Ammon's horn (tissue), 1 donor: Measurements from ENCODE around the gene CREB1.

ENCODE experiments used
- DNase-seq: peaks from one replicate; pipeline ENCODE4 v3.0.0-alpha.2; 2016; ENCODE audit warnings: low spot score

The CREB1 gene

GRCh38 chr2:207541933-207542332 is 12.2 kb downstream of the CREB1 start:
- DNase-seq = no peak

- DNase-seq = no peak
Observed at GRCh38 chr2:207543272-207543671, 13.5 kb downstream of the CREB1 start.

- DNase-seq = no peak
Observed at GRCh38 chr2:207546822-207547221, 17.1 kb downstream of the CREB1 start.

GRCh38 chr2:207549145-207549544 is 19.4 kb downstream of the CREB1 start:
- no peak for DNase-seq

- no peak for DNase-seq
Observed at GRCh38 chr2:207558079-207558491, 28.3 kb downstream of the CREB1 start.

- no peak for DNase-seq
Observed at GRCh38 chr2:207561386-207562080, 31.8 kb downstream of the CREB1 start.

- no peak for DNase-seq
Observed at GRCh38 chr2:207565736-207566500, 36.2 kb downstream of the CREB1 start.

GRCh38 chr2:207567671-207568070 is 37.9 kb downstream of the CREB1 start:
- DNase-seq = no peak

GRCh38 chr2:207571370-207571769 is 41.6 kb downstream of the CREB1 start:
- DNase-seq = no peak

GRCh38 chr2:207584952-207585351 is 55.2 kb downstream of the CREB1 start:
- DNase-seq = no peak

- no peak for DNase-seq
Observed at GRCh38 chr2:207587305-207587704, 57.5 kb downstream of the CREB1 start.

- no peak for DNase-seq
Observed at GRCh38 chr2:207589143-207589542, 59.4 kb downstream of the CREB1 start.

GRCh38 chr2:207593277-207593676 is 63.5 kb downstream of the CREB1 start:
- DNase-seq = no peak

- DNase-seq = no peak
Observed at GRCh38 chr2:207594264-207594663, 64.5 kb downstream of the CREB1 start.

- no peak for DNase-seq
Observed at GRCh38 chr2:207594731-207595130, 65.0 kb downstream of the CREB1 start.

GRCh38 chr2:207599636-207600035 is 69.9 kb downstream of the CREB1 start:
- DNase-seq = no peak

- no peak for DNase-seq
Observed at GRCh38 chr2:207600231-207600630, 70.5 kb downstream of the CREB1 start.

- DNase-seq = no peak
Observed at GRCh38 chr2:207601774-207602173, 72.0 kb downstream of the CREB1 start.

GRCh38 chr2:207603486-207603885 is 73.7 kb downstream of the CREB1 start:
- no peak for DNase-seq

- DNase-seq = no peak
Observed at GRCh38 chr2:207606399-207606798, 76.6 kb downstream of the CREB1 start.

- no peak for DNase-seq
Observed at GRCh38 chr2:207606829-207607228, 77.1 kb downstream of the CREB1 start.

GRCh38 chr2:207612714-207613113 is 83.0 kb downstream of the CREB1 start:
- DNase-seq = no peak

GRCh38 chr2:207614824-207615223 is 85.1 kb downstream of the CREB1 start:
- DNase-seq = no peak

- DNase-seq = no peak
Observed at GRCh38 chr2:207616185-207616584, 86.4 kb downstream of the CREB1 start.
